Heart left ventricle (tissue), 16 donors: ENCODE data around the gene ZBTB8B. TPM values are rescaled to one million over a fixed set of nuclear protein-coding genes. Genes with fewer than 3 reads are reported as not detected.

Source experiments
- ATAC-seq, 4 donors: fragments of 200-7000 bp; cut with Tn5 transposase; one replicate each; pipeline ENCODE4 v1.9.1; 2020 to 2022; ENCODE audit warnings: moderate library complexity in 4 of 4, mild to moderate bottlenecking in 3 of 4, moderate number of reproducible peaks in 1 of 4
- DNase-seq, 5 donors: peaks; one replicate each; pipeline ENCODE4 v3.0.0-alpha.2; 2020
- H3K27ac ChIP-seq, 12 donors: fragments of 200-600 bp; sonication (generic) in 4 of 12; one replicate each; pipeline versions ENCODE4 v1.5.0 to v1.8.0; 2016 to 2022; ENCODE audit warnings: mild to moderate bottlenecking in 2 of 12
- H3K27me3 ChIP-seq, 9 donors: fragments of 200-600 bp; sonication (generic) in 2 of 9; one replicate each; pipeline versions ENCODE4 v1.5.1 to v1.8.0; 2016 to 2022; ENCODE audit warnings: mild to moderate bottlenecking in 3 of 9
- H3K36me3 ChIP-seq, 9 donors: fragments of 200-600 bp; sonication (generic) in 2 of 9; one replicate each; pipeline versions ENCODE4 v1.5.0 to v1.8.0; 2018 to 2022; ENCODE audit warnings: mild to moderate bottlenecking in 2 of 9
- H3K4me1 ChIP-seq, 12 donors: fragments of 200-600 bp; sonication (generic) in 4 of 12; one replicate each; pipeline versions ENCODE4 v1.5.0 to v1.8.0; 2016 to 2022; ENCODE audit warnings: mild to moderate bottlenecking in 3 of 12
- H3K4me3 ChIP-seq, 12 donors: fragments of 200-600 bp; sonication (generic) in 4 of 12; one replicate each; pipeline versions ENCODE4 v1.5.0 to v1.8.0; 2017 to 2022; ENCODE audit warnings: mild to moderate bottlenecking in 9 of 12, moderate library complexity in 4 of 12
- H3K9me3 ChIP-seq, 12 donors: fragments of 200-600 bp; sonication (generic) in 4 of 12; one replicate each; pipeline versions ENCODE4 v1.5.0 to v1.8.0; 2016 to 2022; ENCODE audit warnings: mild to moderate bottlenecking in 1 of 12
- CTCF ChIP-seq, 12 donors: fragments of 200-600 bp; sonication (generic) in 4 of 12; IDR thresholded peaks; one replicate each; pipeline versions ENCODE4 v1.5.0 to v1.8.0; 2018 to 2022; ENCODE audit warnings: antibody characterized with exemption in 12 of 12, mild to moderate bottlenecking in 5 of 12
- POLR2A ChIP-seq, 2 donors: fragments of 450-650 bp; IDR thresholded peaks; one replicate each; pipeline ENCODE4 v1.6.1; 2017; ENCODE audit warnings: antibody characterized with exemption in 2 of 2, mild to moderate bottlenecking in 2 of 2, moderate library complexity in 2 of 2
- WGBS, 4 donors: extraction: QIAGEN DNeasy Blood & Tissue Kit in 2 of 4; methylation state at CpG; one replicate each; pipeline versions ENCODE4 v1.1.5 to v1.1.7; 2013 to 2018; 5-methylcytosine and 5-hydroxymethylcytosine counted together
- intact Hi-C, 10 donors: fragments of 100-400 bp; cut with DNase I; formaldehyde crosslinking; loops; one replicate each; pipeline versions ENCODE4 v1.11.1 to v1.14.2; 2022
- polyA plus RNA-seq, 2 donors: library from polyadenylated mRNA; stranded (reverse); fragments of 200-250 nt; gene quantifications; one replicate each; pipeline ENCODE4 v1.2.3, GENCODE V29; 2013
- total RNA-seq, 9 donors: library from RNA; depleted of rRNA in 2 of 9; stranded (reverse); fragments of >200 nt in 2 of 9; fragmentation: NEBNext Ultra II Directional in 3 of 9; extraction: Animal tissue kit (Norgen Biotek cat#: 25700) in 3 of 9; gene quantifications; one replicate each; pipeline versions ENCODE4 v1.1.0 to v1.2.4, GENCODE V29; 2016 to 2023
- donor health status: ischemic (EF 13 %, LVEDD 7.1; RV severe dilation, severe dysfunction).
- donor health status: healthy with polysubstance abuse.
- donor health status: DM: no; HTN: yes; CAD: no.
- donor health status: DM: no; HTN: no; CAD: no.
- donor health status: ischemic (EF 25% LVEDD 6.9; RV normal size, moderate dysfunction).
- donor health status: ischemic (EF 25% LVEDD 5.7; RV mildly dilated, moderate dysfunction).
- donor health status: healthy.
- donor health status: DM: yes; HTN: yes; CAD: no.
- donor health status: ischemic (EF 35%, LVEDD 5.7; RV mildly dilated, moderate dysfunction).
- donor health status: nonischemic (EF 11% LVEDD 7.7; RV severe dilation, severe dysfunction).
- donor health status: DM: yes; HTN: yes; CAD: no.
- donor health status: PGD.
- donor health status: ischemic (EF 29% LVEDD 5.4; RV normal size, mild dysfunction).
- donor health status: nonischemic (EF 23%, LVEDD 6.1; RV moderate dilation, normal function).

ZBTB8B gene
- total and polyA plus RNA-seq, 11 donors, result 0.01 to 0.02 TPM; not detected in 9

GRCh38 chr1:32494196-32494595, 29.3 kb downstream of the ZBTB8B start:
- Histone ChIP-seq H3K4me1 (peaks cover 0 to 19% (median 5%) of the 10 kb centered on the region in 12 donors), H3K36me3 (no peaks in the 10 kb centered on the region), H3K27ac (no peak overlapping the region), H3K27me3 (no peaks in the 10 kb centered on the region), H3K4me3 (no peak overlapping the region), H3K9me3 (no peaks in the 10 kb centered on the region)
- 29 to 50% (median 40%) methylated on average over 1 of the region's 1 CpG for WGBS, 4 donors
- no peak for TF ChIP-seq POLR2A (IDR thresholded peaks at IDR 0.05)
- no peak for DNase-seq
- peak in 3 of 4 donors; percentile 43 to 73 (median 57) for ATAC-seq
- intact Hi-C loops, result no loop called here

GRCh38 chr1:32494711-32495337, 30.0 kb downstream of the ZBTB8B start:
- DNase-seq (no peak), ATAC-seq (no peak)
- Histone ChIP-seq H3K27me3 (no peaks in the 10 kb centered on the region), H3K4me1 (peaks cover 0 to 19% (median 5%) of the 10 kb centered on the region in 12 donors), H3K4me3 (no peak overlapping the region), H3K27ac (no peak overlapping the region), H3K9me3 (no peaks in the 10 kb centered on the region), H3K36me3 (no peaks in the 10 kb centered on the region)
- 77 to 86% (median 84%) methylated on average over 7 of the region's 7 CpGs for WGBS, 4 donors
- intact Hi-C loops, result no loop called here
- no peak for TF ChIP-seq POLR2A (IDR thresholded peaks at IDR 0.05)
- no peak for TF ChIP-seq CTCF (IDR thresholded peaks at IDR 0.05)

GRCh38 chr1:32496127-32496526, 31.3 kb downstream of the ZBTB8B start:
- peak in 3 of 4 donors; percentile 19 to 32 (median 19) for ATAC-seq
- peaks cover under 1 to 22% (median 9%) of the 10 kb centered on the region in 12 donors for H3K4me1 ChIP-seq
- H3K36me3 ChIP-seq, result no peaks in the 10 kb centered on the region
- intact Hi-C loops, result no loop called here
- H3K27ac ChIP-seq, result peak overlapping the region in 11 of 12 donors; percentile 17 to 73 (median 43)
- no peaks in the 10 kb centered on the region for H3K9me3 ChIP-seq
- peak overlapping the region in 4 of 12 donors; percentile 0 to 21 (median 10) for H3K4me3 ChIP-seq
- H3K27me3 ChIP-seq, result no peaks in the 10 kb centered on the region
- WGBS, 4 donors, result 25 to 36% (median 28%) methylated on average over 5 of the region's 5 CpGs
- TF ChIP-seq POLR2A (IDR thresholded peaks at IDR 0.05) (no peak), CTCF (IDR thresholded peaks at IDR 0.05) (no peak)
- DNase-seq, result no peak

- H3K27ac ChIP-seq, result no peak overlapping the region
- H3K36me3 ChIP-seq, result no peaks in the 10 kb centered on the region
- peaks cover 5 to 30% (median 18%) of the 10 kb centered on the region in 12 donors for H3K4me1 ChIP-seq
Observed at GRCh38 chr1:32498751-32499150, 33.9 kb downstream of the ZBTB8B start.

More at GRCh38 chr1:32498751-32499150, 33.9 kb downstream of the ZBTB8B start:
- no peak for ATAC-seq
- WGBS, 4 donors, result 73 to 95% (median 92%) methylated on average over 8 of the region's 8 CpGs
- TF ChIP-seq CTCF (IDR thresholded peaks at IDR 0.05) (no peak), POLR2A (IDR thresholded peaks at IDR 0.05) (no peak)
- Histone ChIP-seq H3K27me3 (no peaks in the 10 kb centered on the region), H3K9me3 (no peaks in the 10 kb centered on the region), H3K4me3 (no peak overlapping the region)
- intact Hi-C loops, result no loop called here
- DNase-seq, result no peak
